Caco-2 (cell line): ENCODE results near the gene SOS1. TPM values are rescaled to one million over a fixed set of nuclear protein-coding genes. Genes with fewer than 3 reads are reported as not detected.

ENCODE experiments used
- BruUV-seq: library from RNA; stranded (reverse); fragments of 400-500 nt; replicated peaks from 2 replicates; lab custom pipeline; 2021; lab: Mats Ljungman, UMichigan
- CTCF ChIA-PET: fragments of 300-600 bp; sonication (Branson Sonifier 250); formaldehyde crosslinking; loops from one replicate; lab custom pipeline; 2022; ENCODE audit warnings: antibody characterized with exemption; lab: Charles Lee
- POLR2A ChIA-PET: fragments of 300-600 bp; sonication (Branson Sonifier 250); formaldehyde crosslinking; loops from one replicate; lab custom pipeline; 2022; ENCODE audit warnings: antibody characterized with exemption; lab: Charles Lee
- DNase-seq, 2 experiments: peaks; one replicate each; pipeline versions ENCODE4 v3.0.0 to v3.0.0-alpha.2; 2020 to 2022
- H3K27me3 ChIP-seq: replicated peaks from 2 replicates; pipeline ENCODE4 v1.6.0; 2011; ENCODE audit warnings: low read length; ENCODE audit not compliant: control insufficient read depth, insufficient read depth
- H3K36me3 ChIP-seq: 2 replicates; pipeline ENCODE4 v1.5.1; 2011; ENCODE audit warnings: low read length; ENCODE audit not compliant: control insufficient read depth, insufficient read depth
- H3K4me1 ChIP-seq: fragments of 250-450 bp; sonication (Bioruptor Pico); 2 replicates; pipeline ENCODE4 v1.5.1; 2020; ENCODE audit warnings: mild to moderate bottlenecking
- H3K4me3 ChIP-seq: 2 replicates; pipeline ENCODE4 v1.5.1; 2011; ENCODE audit warnings: low read depth, mild to moderate bottlenecking, control low read depth, low read length
- H3K9me3 ChIP-seq: fragments of 250-450 bp; sonication (Bioruptor Pico); 2 replicates; pipeline ENCODE4 v1.5.1; 2020; ENCODE audit warnings: mild to moderate bottlenecking, moderate library complexity
- H3K27ac Mint-ChIP-seq: one replicate; pipeline ENCODE4 v1.8.0; 2022; ENCODE audit warnings: mixed read lengths; ENCODE audit not compliant: unreplicated experiment
- H3K27me3 Mint-ChIP-seq: one replicate; pipeline ENCODE4 v1.8.0; 2022; ENCODE audit warnings: mixed read lengths; ENCODE audit not compliant: insufficient read depth, unreplicated experiment
- H3K36me3 Mint-ChIP-seq: one replicate; pipeline ENCODE4 v1.8.0; 2022; ENCODE audit warnings: mild to moderate bottlenecking, mixed read lengths; ENCODE audit not compliant: insufficient read depth, unreplicated experiment
- H3K4me1 Mint-ChIP-seq: one replicate; pipeline ENCODE4 v1.8.0; 2022; ENCODE audit warnings: low read depth, mixed read lengths; ENCODE audit not compliant: unreplicated experiment
- H3K4me3 Mint-ChIP-seq: one replicate; pipeline ENCODE4 v1.8.0; 2022; ENCODE audit warnings: mild to moderate bottlenecking, moderate library complexity, mixed read lengths; ENCODE audit not compliant: unreplicated experiment
- H3K9me3 Mint-ChIP-seq: one replicate; pipeline ENCODE4 v1.8.0; 2022; ENCODE audit warnings: mixed read lengths; ENCODE audit not compliant: unreplicated experiment
- intact Hi-C: fragments of 100-400 bp; cut with micrococcal nuclease; formaldehyde crosslinking; loops from one replicate; pipeline ENCODE4 v1.10.0; 2022; ENCODE audit not compliant: unreplicated experiment
- total RNA-seq: library from RNA; stranded (reverse); gene quantifications from 2 replicates; pipeline ENCODE4 v1.2.3, GENCODE V29; 2022
- TF ChIP-seq, protein P1 (sequence below), 2 experiments: fragments of 200-600 bp in 1 of 2; IDR thresholded peaks; 1 replicate in 1 of 2; 2 replicates in 1 of 2; pipeline versions ENCODE4 v1.5.1 to v1.8.0; 2011 to 2022; ENCODE audit warnings: antibody characterized with exemption in 1 of 2, control low read depth in 1 of 2, inconsistent platforms in 1 of 2, low read depth in 1 of 2, low read length in 1 of 2, mild to moderate bottlenecking in 1 of 2, moderate library complexity in 1 of 2; ENCODE audit not compliant: insufficient read depth in 1 of 2, severe bottlenecking in 1 of 2, unreplicated experiment in 1 of 2

Gene SOS1
- total RNA-seq, 1 experiment from 2014 or later, result 49.7 TPM

DNA sequence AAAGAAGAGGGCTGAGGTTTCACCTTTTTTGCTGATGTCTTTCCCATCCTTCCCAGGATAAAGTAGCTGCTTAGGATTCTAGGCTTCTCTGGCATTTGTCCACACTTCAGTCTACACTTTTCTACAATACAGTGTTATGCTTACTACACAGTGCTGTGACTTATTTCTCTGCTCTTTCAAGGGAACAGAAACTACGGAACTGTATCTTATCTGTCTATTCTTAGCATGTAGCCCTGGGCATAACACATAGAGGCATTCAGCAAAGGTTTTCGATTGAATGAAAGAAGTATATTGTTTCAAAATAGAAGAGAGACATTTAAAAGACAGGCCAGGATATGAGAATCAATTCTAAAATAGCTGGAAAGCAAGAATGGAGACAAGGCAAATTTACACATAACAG is 120.3 kb downstream of the SOS1 start:
- DNase-seq, result no peak
- Mint-ChIP-seq H3K4me1 (peaks cover 6% of the 10 kb centered on the region), H3K9me3 (no peaks in the 10 kb centered on the region), H3K27me3 (no peaks in the 10 kb centered on the region), H3K36me3 (peaks cover 47% of the 10 kb centered on the region), H3K4me3 (no peak overlapping the region), H3K27ac (no peak overlapping the region)
- TF ChIP-seq, protein P1, sequence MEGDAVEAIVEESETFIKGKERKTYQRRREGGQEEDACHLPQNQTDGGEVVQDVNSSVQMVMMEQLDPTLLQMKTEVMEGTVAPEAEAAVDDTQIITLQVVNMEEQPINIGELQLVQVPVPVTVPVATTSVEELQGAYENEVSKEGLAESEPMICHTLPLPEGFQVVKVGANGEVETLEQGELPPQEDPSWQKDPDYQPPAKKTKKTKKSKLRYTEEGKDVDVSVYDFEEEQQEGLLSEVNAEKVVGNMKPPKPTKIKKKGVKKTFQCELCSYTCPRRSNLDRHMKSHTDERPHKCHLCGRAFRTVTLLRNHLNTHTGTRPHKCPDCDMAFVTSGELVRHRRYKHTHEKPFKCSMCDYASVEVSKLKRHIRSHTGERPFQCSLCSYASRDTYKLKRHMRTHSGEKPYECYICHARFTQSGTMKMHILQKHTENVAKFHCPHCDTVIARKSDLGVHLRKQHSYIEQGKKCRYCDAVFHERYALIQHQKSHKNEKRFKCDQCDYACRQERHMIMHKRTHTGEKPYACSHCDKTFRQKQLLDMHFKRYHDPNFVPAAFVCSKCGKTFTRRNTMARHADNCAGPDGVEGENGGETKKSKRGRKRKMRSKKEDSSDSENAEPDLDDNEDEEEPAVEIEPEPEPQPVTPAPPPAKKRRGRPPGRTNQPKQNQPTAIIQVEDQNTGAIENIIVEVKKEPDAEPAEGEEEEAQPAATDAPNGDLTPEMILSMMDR (IDR thresholded peaks at IDR 0.05; ENCODE audit: insufficient read depth in 1 of 2, low read depth in 1 of 2, low read length in 1 of 2, severe bottlenecking in 1 of 2, unreplicated experiment in 1 of 2), result no peak
- CTCF ChIA-PET, result no interaction called here
- no TSS peak for BruUV-seq
- no peaks in the 10 kb centered on the region; the same call in 1 of the 2 replicates for H3K36me3 ChIP-seq
- intact Hi-C loops, result no loop called here
- no peaks in the 10 kb centered on the region; the same call in 1 of the 2 replicates for H3K4me1 ChIP-seq
- no peaks in the 10 kb centered on the region for H3K9me3 ChIP-seq
- POLR2A ChIA-PET, result no interaction called here
- H3K27me3 ChIP-seq, result no peaks in the 10 kb centered on the region
- no peak overlapping the region for H3K4me3 ChIP-seq

DNA sequence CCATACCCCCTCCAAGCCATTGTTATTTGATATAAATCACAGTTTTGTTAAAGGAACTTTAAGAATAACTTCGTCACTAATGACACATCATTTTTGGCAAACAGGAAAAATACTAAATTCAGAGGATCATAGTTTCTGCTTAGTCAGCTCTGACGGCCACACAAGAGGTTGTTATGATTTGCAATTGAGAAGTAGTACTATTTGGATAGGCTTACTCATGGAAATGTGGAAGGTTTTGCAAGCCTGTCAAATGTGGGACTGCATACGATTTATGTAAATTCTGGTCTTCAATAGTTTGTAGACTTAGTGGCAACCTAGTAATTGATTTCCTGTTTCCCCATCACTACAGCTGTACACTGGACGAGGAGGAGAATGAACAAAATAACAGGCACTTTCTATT is 123.1 kb downstream of the SOS1 start:
- H3K4me3 ChIP-seq, result no peak overlapping the region
- CTCF ChIA-PET, result no interaction called here
- no TSS peak for BruUV-seq
- H3K27ac Mint-ChIP-seq, result no peak overlapping the region
- no peaks in the 10 kb centered on the region for H3K4me1 ChIP-seq
- peaks cover 36% of the 10 kb centered on the region for H3K36me3 Mint-ChIP-seq
- no peaks in the 10 kb centered on the region for H3K27me3 Mint-ChIP-seq
- no peaks in the 10 kb centered on the region for H3K9me3 Mint-ChIP-seq
- intact Hi-C loops, result no loop called here
- no peak for DNase-seq
- TF ChIP-seq, protein P1 (IDR thresholded peaks at IDR 0.05; ENCODE audit: insufficient read depth in 1 of 2, low read depth in 1 of 2, low read length in 1 of 2, severe bottlenecking in 1 of 2, unreplicated experiment in 1 of 2), result no peak
- H3K9me3 ChIP-seq, result no peaks in the 10 kb centered on the region
- POLR2A ChIA-PET, result no interaction called here
- peaks cover 6% of the 10 kb centered on the region for H3K4me1 Mint-ChIP-seq
- H3K36me3 ChIP-seq, result no peaks in the 10 kb centered on the region; the same call in 1 of the 2 replicates
- no peaks in the 10 kb centered on the region for H3K27me3 ChIP-seq
- H3K4me3 Mint-ChIP-seq, result no peak overlapping the region

DNA sequence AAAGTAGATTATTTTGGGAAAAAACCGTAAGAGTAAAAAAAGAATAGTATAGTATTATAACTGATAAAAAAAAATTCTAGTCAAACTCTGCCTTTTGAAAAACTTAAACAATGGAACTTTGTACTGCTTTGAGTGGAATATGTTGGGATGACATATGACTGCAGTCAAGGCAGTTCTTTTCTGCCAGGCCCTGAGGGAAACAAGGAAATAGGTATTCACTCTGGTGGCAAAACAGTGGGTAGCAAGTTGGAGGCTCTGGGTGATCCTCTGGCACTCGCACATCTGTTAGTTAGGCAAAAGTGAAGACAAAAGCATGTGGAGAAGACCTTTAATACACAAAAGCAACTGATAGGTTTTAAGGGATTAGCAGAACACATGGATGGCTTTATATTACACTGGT is 129.0 kb downstream of the SOS1 start:
- no peaks in the 10 kb centered on the region for H3K9me3 ChIP-seq
- no peaks in the 10 kb centered on the region for H3K36me3 ChIP-seq
- Mint-ChIP-seq H3K4me1 (no peaks in the 10 kb centered on the region), H3K27me3 (no peaks in the 10 kb centered on the region), H3K36me3 (peaks cover 28% of the 10 kb centered on the region), H3K9me3 (no peaks in the 10 kb centered on the region), H3K27ac (no peak overlapping the region), H3K4me3 (no peak overlapping the region)
- TF ChIP-seq, protein P1 (IDR thresholded peaks at IDR 0.05; ENCODE audit: insufficient read depth in 1 of 2, low read depth in 1 of 2, low read length in 1 of 2, severe bottlenecking in 1 of 2, unreplicated experiment in 1 of 2), result no peak
- ChIA-PET POLR2A (no interaction called here), CTCF (no interaction called here)
- intact Hi-C loops, result no loop called here
- no TSS peak for BruUV-seq
- H3K27me3 ChIP-seq, result no peaks in the 10 kb centered on the region
- H3K4me3 ChIP-seq, result no peak overlapping the region
- DNase-seq, result no peak
- H3K4me1 ChIP-seq, result no peaks in the 10 kb centered on the region
